G401 (cell line): Measurements from ENCODE around the gene NDFIP1. TPM values are rescaled to one million over a fixed set of nuclear protein-coding genes. Genes with fewer than 3 reads are reported as not detected.

Source experiments
- DNase-seq: peaks from one replicate; pipeline ENCODE4 v3.0.0-alpha.2; 2015; ENCODE audit warnings: low spot score
- in situ Hi-C: cut with HindIII; loops from 2 replicates; pipeline ENCODE4 v1.10.0; 2016; ENCODE audit warnings: low sequenced_read_pairs, mixed read lengths
- total RNA-seq: library from RNA; depleted of rRNA; stranded (reverse); fragments of >200 nt; shearing (Covaris generic); gene quantifications from 2 replicates; pipeline ENCODE4 v1.2.3, GENCODE V29; 2014; rRNA removed

Gene NDFIP1
- total RNA-seq, 1 experiment from 2014 or later: 87.1 TPM

DNA sequence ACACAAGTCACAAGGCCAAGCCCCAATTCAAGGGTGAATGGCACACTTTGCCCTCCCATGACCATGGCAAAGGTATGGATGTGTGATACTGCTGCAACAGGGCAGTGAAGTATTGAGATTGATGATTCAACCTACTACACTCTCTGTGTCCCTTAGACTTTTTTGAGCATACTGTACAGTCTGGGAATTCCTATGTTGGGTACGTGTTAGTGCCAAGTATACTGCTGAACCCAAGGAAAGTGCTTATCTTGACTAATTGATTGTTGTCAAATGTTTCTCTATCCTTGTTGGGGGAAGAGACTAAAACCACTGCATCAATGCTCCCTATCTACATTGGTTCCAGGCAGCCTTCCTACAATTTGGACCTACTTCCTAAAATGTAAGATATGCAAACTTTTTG is 93.7 kb downstream of the NDFIP1 start:
- in situ Hi-C loops: no loop called here
- DNase-seq: no peak

Other genes with a start within 250 kb of the NDFIP1 start
- 1.2 and 1.8 TPM in 2 replicates for gene PCDH1, start 230.4 kb upstream of the NDFIP1 start, total RNA-seq
- 87.4 and 96.0 TPM in 2 replicates for gene DELE1, start 184.9 kb upstream of the NDFIP1 start, total RNA-seq
- not detected in 2 replicates for gene PCDH12, start 150.6 kb upstream of the NDFIP1 start, total RNA-seq
- gene RNF14, start 139.7 kb upstream of the NDFIP1 start, total RNA-seq: 61.5 and 65.6 TPM in 2 replicates
- gene GNPDA1, start 95.8 kb upstream of the NDFIP1 start, total RNA-seq: 196 and 216 TPM in 2 replicates
- 6.5 and 7.9 TPM in 2 replicates for gene SPRY4, start 216.2 kb downstream of the NDFIP1 start, total RNA-seq